SW 1271 (cell line): Measurements from ENCODE around the gene ACACB.

Source experiments
- DNase-seq, 2 experiments: peaks; one replicate each; lab custom pipeline; 2025; lab: John Stamatoyannopoulos, UW

The ACACB gene

GRCh38 chr12:109115758-109116610 is at the start of gene ACACB:
Gene ACACB, plus strand, starts transcription at chr12:109116587. Its CDS starts 22,819 bp downstream, at chr12:109139406.
- DNase-seq: no peak

- no peak for DNase-seq
Measured at GRCh38 chr12:109069307-109070271, 46.8 kb upstream of the ACACB start.

GRCh38 chr12:109074866-109075265 is 41.5 kb upstream of the ACACB start:
- no peak for DNase-seq

- no peak for DNase-seq
Measured at GRCh38 chr12:109082751-109083150, 33.6 kb upstream of the ACACB start.

- DNase-seq: no peak
Measured at GRCh38 chr12:109084425-109084824, 32.0 kb upstream of the ACACB start.

GRCh38 chr12:109085590-109085989 is 30.8 kb upstream of the ACACB start:
- DNase-seq: no peak

GRCh38 chr12:109087250-109087649 is 29.1 kb upstream of the ACACB start:
- DNase-seq: no peak

- DNase-seq: no peak
Measured at GRCh38 chr12:109088818-109089217, 27.6 kb upstream of the ACACB start.

- no peak for DNase-seq
Measured at GRCh38 chr12:109089683-109090082, 26.7 kb upstream of the ACACB start.

GRCh38 chr12:109092497-109093021 is 23.8 kb upstream of the ACACB start:
- no peak for DNase-seq

- DNase-seq: peak; percentile 78 to 90
Measured at GRCh38 chr12:109093022-109093918, 23.1 kb upstream of the ACACB start, which contains the start of gene ALKBH2. Gene ALKBH2, minus strand, starts transcription at chr12:109093472. Its CDS starts 686 bp downstream, at chr12:109092786.

- DNase-seq: no peak
Measured at GRCh38 chr12:109097140-109097434, 19.3 kb upstream of the ACACB start.

- peak; percentile 91 to 93 for DNase-seq
Measured at GRCh38 chr12:109097435-109098182, 18.8 kb upstream of the ACACB start, which contains the start of gene UNG. Gene UNG, plus strand, starts transcription at chr12:109097597. Its CDS starts 83 bp downstream, at chr12:109097680.

- DNase-seq: no peak
Measured at GRCh38 chr12:109098183-109098604, 18.2 kb upstream of the ACACB start.

GRCh38 chr12:109098651-109099050 is 17.7 kb upstream of the ACACB start:
- DNase-seq: no peak

- DNase-seq: no peak
Measured at GRCh38 chr12:109099431-109100020, 16.9 kb upstream of the ACACB start.

- no peak for DNase-seq
Measured at GRCh38 chr12:109100741-109101140, 15.6 kb upstream of the ACACB start.

GRCh38 chr12:109102491-109102890 is 13.9 kb upstream of the ACACB start:
- DNase-seq: no peak

- no peak for DNase-seq
Measured at GRCh38 chr12:109105176-109105575, 11.2 kb upstream of the ACACB start.

- no peak for DNase-seq
Measured at GRCh38 chr12:109109746-109110350, 6.5 kb upstream of the ACACB start.
